HG02642 (cell line): ENCODE results near the gene H6PD.

ENCODE experiments used
- ATAC-seq: cut with Tn5 transposase; IDR thresholded peaks from one replicate; pipeline ENCODE4 v1.9.1; 2021; ENCODE audit warnings: mild to moderate bottlenecking; ENCODE audit not compliant: unreplicated experiment, poor library complexity

H6PD gene

GRCh38 chr1:9251501-9251900 is 16.9 kb downstream of the H6PD start:
- ATAC-seq: no peak

- no peak for ATAC-seq
Observed at GRCh38 chr1:9253004-9253403, 18.4 kb downstream of the H6PD start.

GRCh38 chr1:9253453-9254105 is 19.0 kb downstream of the H6PD start:
- no peak for ATAC-seq

GRCh38 chr1:9256332-9256731 is 21.8 kb downstream of the H6PD start:
- no peak for ATAC-seq

GRCh38 chr1:9257851-9258250 is 23.3 kb downstream of the H6PD start:
- ATAC-seq: no peak

- ATAC-seq: no peak
Observed at GRCh38 chr1:9258629-9259028, 24.1 kb downstream of the H6PD start.

- no peak for ATAC-seq
Observed at GRCh38 chr1:9260059-9260766, 25.6 kb downstream of the H6PD start.

- ATAC-seq: no peak
Observed at GRCh38 chr1:9261496-9261895, 26.9 kb downstream of the H6PD start.

GRCh38 chr1:9262096-9262986 is 27.8 kb downstream of the H6PD start:
- no peak for ATAC-seq

GRCh38 chr1:9263276-9263855 is 28.8 kb downstream of the H6PD start:
- ATAC-seq: no peak

- no peak for ATAC-seq
Observed at GRCh38 chr1:9263984-9264872, 29.7 kb downstream of the H6PD start.

- no peak for ATAC-seq
Observed at GRCh38 chr1:9265037-9265436, 30.5 kb downstream of the H6PD start.

- no peak for ATAC-seq
Observed at GRCh38 chr1:9265968-9266367, 31.4 kb downstream of the H6PD start.

GRCh38 chr1:9267352-9267686 is 32.7 kb downstream of the H6PD start:
- ATAC-seq: no peak

- ATAC-seq: no peak
Observed at GRCh38 chr1:9267827-9268581, 33.4 kb downstream of the H6PD start.

GRCh38 chr1:9269078-9269501 is 34.5 kb downstream of the H6PD start:
- no peak for ATAC-seq

GRCh38 chr1:9269721-9270120 is 35.1 kb downstream of the H6PD start:
- no peak for ATAC-seq

GRCh38 chr1:9270290-9270883 is 35.8 kb downstream of the H6PD start:
- ATAC-seq: no peak

- no peak for ATAC-seq
Observed at GRCh38 chr1:9271283-9271682, 36.7 kb downstream of the H6PD start.
